GM12892 (cell line): Measurements from ENCODE around the gene NKG7.

Experiments used
- POLR2A ChIP-seq: IDR thresholded peaks from 2 replicates; pipeline ENCODE4 v1.6.1; 2011; ENCODE audit warnings: low read depth, low read length, control low read depth
- TAF1 ChIP-seq: IDR thresholded peaks from 2 replicates; pipeline ENCODE4 v1.6.1; 2011; ENCODE audit warnings: low read depth, mild to moderate bottlenecking, control low read depth, low read length, borderline replicate concordance

DNA sequence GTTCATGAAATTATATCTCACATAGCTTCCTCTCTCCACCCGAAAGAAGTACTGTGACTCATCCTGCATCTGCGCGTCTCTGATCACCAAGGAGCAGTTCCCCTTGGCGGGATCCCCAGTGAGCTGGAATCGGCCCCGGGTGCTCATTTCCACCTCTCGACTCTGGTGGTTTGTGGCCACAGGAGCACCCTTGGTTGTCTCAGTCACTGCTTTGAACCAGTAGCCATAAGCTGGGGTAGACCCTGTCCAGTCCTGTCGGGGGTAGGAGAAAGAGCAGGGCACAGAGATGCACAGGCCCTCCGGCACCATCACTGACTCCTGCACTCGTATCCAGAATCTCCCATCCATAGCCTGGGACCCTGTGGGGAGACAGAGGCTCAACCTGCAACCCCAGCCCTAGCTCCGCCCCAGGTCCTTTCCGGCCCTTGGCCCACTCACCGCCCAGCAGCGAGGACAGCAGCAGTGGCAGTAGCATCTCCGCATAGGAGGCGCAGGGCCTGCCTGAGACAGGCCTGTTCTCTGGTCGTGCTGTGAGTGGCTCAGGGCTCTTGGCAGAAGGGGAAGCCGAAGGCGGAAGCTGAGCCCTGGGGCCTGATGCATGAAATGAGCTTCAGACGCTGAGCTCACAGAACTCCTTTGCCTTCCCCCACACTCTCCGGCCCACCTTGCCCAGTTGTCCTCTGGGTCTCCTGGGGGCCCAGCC is 44.8 kb upstream of the NKG7 start, which contains the start of gene SIGLEC10:
- TF ChIP-seq TAF1 (no peak), POLR2A (peak; percentile 67; the same call in 1 of the 2 replicates)
